HepG2 (cell line): Measurements from ENCODE around the gene RAPGEFL1. TPM values are rescaled to one million over a fixed set of nuclear protein-coding genes. Genes with fewer than 3 reads are reported as not detected.
A peak's percentile ranks its signal among the peaks of the same experiment; 100 is the strongest.

Source experiments
- MBD4 ChIP-seq: IDR thresholded peaks from 2 replicates; pipeline ENCODE4 v1.6.1; 2012; ENCODE audit warnings: low read length, inconsistent platforms, borderline replicate concordance
- MTA3 ChIP-seq: sonication (generic); formaldehyde crosslinking; IDR thresholded peaks from 2 replicates; pipeline ENCODE4 v1.4.0; 2020; ENCODE audit warnings: missing genetic modification reagents
- MXD4 ChIP-seq: IDR thresholded peaks from 2 replicates; pipeline ENCODE4 v1.6.1; 2016; ENCODE audit warnings: mild to moderate bottlenecking, missing biosample characterization, missing genetic modification reagents
- NFYB ChIP-seq: sonication (generic); formaldehyde crosslinking; IDR thresholded peaks from 2 replicates; pipeline ENCODE4 v1.4.0; 2020; ENCODE audit warnings: missing genetic modification reagents
- NRL ChIP-seq: sonication (generic); formaldehyde crosslinking; IDR thresholded peaks from 2 replicates; pipeline ENCODE4 v1.5.0; 2020; ENCODE audit warnings: missing genetic modification reagents, mild to moderate bottlenecking, moderate library complexity, borderline replicate concordance
- PHF21A ChIP-seq: sonication (generic); formaldehyde crosslinking; IDR thresholded peaks from 2 replicates; pipeline ENCODE4 v1.5.0; 2020; ENCODE audit warnings: mild to moderate bottlenecking, missing genetic modification reagents
- REL ChIP-seq: sonication (generic); formaldehyde crosslinking; conservative IDR thresholded peaks from 2 replicates; pipeline ENCODE4 v1.8.0; 2022; ENCODE audit warnings: mild to moderate bottlenecking, missing genetic modification reagents, moderate library complexity
- REXO4 ChIP-seq: sonication (generic); formaldehyde crosslinking; IDR thresholded peaks from 2 replicates; pipeline ENCODE4 v1.8.0; 2022; ENCODE audit warnings: missing genetic modification reagents, mild to moderate bottlenecking, borderline replicate concordance
- RORA ChIP-seq: sonication (generic); formaldehyde crosslinking; IDR thresholded peaks from 2 replicates; pipeline ENCODE4 v1.5.0; 2020; ENCODE audit warnings: mild to moderate bottlenecking, missing genetic modification reagents, moderate library complexity
- SKI ChIP-seq: fragments of 450-650 bp; IDR thresholded peaks from one replicate; pipeline ENCODE4 v1.6.1; 2018; ENCODE audit warnings: mild to moderate bottlenecking; ENCODE audit not compliant: partially characterized antibody
- SOX5 ChIP-seq: IDR thresholded peaks from 2 replicates; pipeline ENCODE4 v1.6.1; 2016; ENCODE audit warnings: borderline replicate concordance
- STAG1 ChIP-seq: sonication (generic); formaldehyde crosslinking; IDR thresholded peaks from 2 replicates; pipeline ENCODE4 v1.4.0; 2020; ENCODE audit warnings: missing genetic modification reagents
- TBP ChIP-seq: sonication (generic); formaldehyde crosslinking; IDR thresholded peaks from 2 replicates; pipeline ENCODE4 v1.5.0; 2020; ENCODE audit warnings: missing genetic modification reagents
- TFE3 ChIP-seq: IDR thresholded peaks from 2 replicates; pipeline ENCODE4 v1.6.1; 2016
- ZNF543 ChIP-seq: sonication (generic); formaldehyde crosslinking; IDR thresholded peaks from 2 replicates; pipeline ENCODE4 v1.4.0; 2020; ENCODE audit warnings: mild to moderate bottlenecking, missing genetic modification reagents
- ZNF678 ChIP-seq: sonication (generic); formaldehyde crosslinking; IDR thresholded peaks from 2 replicates; pipeline ENCODE4 v1.4.0; 2020; ENCODE audit warnings: mild to moderate bottlenecking, missing genetic modification reagents
- ZNF691 ChIP-seq: sonication (generic); formaldehyde crosslinking; IDR thresholded peaks from 2 replicates; pipeline ENCODE4 v1.4.0; 2020; ENCODE audit warnings: missing genetic modification reagents, low read depth, mild to moderate bottlenecking, borderline replicate concordance
- polyA plus RNA-seq, 8 experiments: library from polyadenylated mRNA; depleted of rRNA in 3 of 8; stranded (reverse) in 7 of 8; unstranded in 1 of 8; fragments of >200 nt; fragmentation: Illumina TruSeq in 4 of 8; extraction: Trizol in 4 of 8; gene quantifications; 2 replicates each; pipeline versions ENCODE4 v1.2.1 to v1.2.3, GENCODE V29; 2011 to 2016; ENCODE audit warnings: low read depth in 4 of 8, missing spikeins in 1 of 8, mixed read lengths in 1 of 8; ENCODE audit not compliant: insufficient read depth in 1 of 8
- total RNA-seq, 5 experiments: library from RNA; depleted of rRNA; stranded (reverse); fragments of >200 nt; fragmentation: Illumina TruSeq; extraction: Trizol; gene quantifications; 2 replicates each; pipeline ENCODE4 v1.2.3, GENCODE V29; 2016; ENCODE audit warnings: low read depth in 1 of 5
- TF ChIP-seq, protein P1 (sequence below), 2 experiments: sonication (generic) in 1 of 2; formaldehyde crosslinking in 1 of 2; IDR thresholded peaks; 2 replicates each; pipeline versions ENCODE4 v1.6.1 to v1.9.0; 2014 to 2022; ENCODE audit warnings: antibody characterized with exemption in 1 of 2, borderline replicate concordance in 1 of 2, inconsistent platforms in 1 of 2, low read depth in 1 of 2, missing genetic modification reagents in 1 of 2
- TF ChIP-seq, protein P2 (sequence below): sonication (generic); formaldehyde crosslinking; IDR thresholded peaks from 2 replicates; pipeline ENCODE4 v1.4.0; 2020; ENCODE audit warnings: missing genetic modification reagents
- TF ChIP-seq, protein P3 (sequence below): sonication (generic); formaldehyde crosslinking; IDR thresholded peaks from 2 replicates; pipeline ENCODE4 v1.5.0; 2020; ENCODE audit warnings: missing genetic modification reagents

Gene RAPGEFL1
- total and polyA plus RNA-seq, 2 of the 13 experiments (the other 11 are each of a cell fraction or from before 2014, with no cell fraction given), result 4.5 to 7.8 TPM

GRCh38 chr17:40173091-40173777 is 4.0 kb upstream of the RAPGEFL1 start (continued):
- TF ChIP-seq TFE3 (CRISPR knock-in tag) (peak; percentile 86; the same call in 1 of the 2 replicates), STAG1 (no peak), ZNF543 (no peak), MXD4 (CRISPR knock-in tag) (no peak), SOX5 (peak; percentile 83), SKI (no peak), ZNF678 (CRISPR knock-in tag) (no peak), ZNF691 (no peak), NRL (CRISPR knock-in tag) (no peak), MTA3 (CRISPR knock-in tag) (no peak), PHF21A (CRISPR knock-in tag) (peak; percentile 78), MBD4 (no peak), RORA (CRISPR knock-in tag) (no peak), TBP (CRISPR knock-in tag) (0 out of 2 replicates have a peak, but pooled peaks have one; percentile 56), NFYB (CRISPR knock-in tag) (no peak), REXO4 (no peak), REL (CRISPR knock-in tag) (no peak)
- TF ChIP-seq, protein P1, sequence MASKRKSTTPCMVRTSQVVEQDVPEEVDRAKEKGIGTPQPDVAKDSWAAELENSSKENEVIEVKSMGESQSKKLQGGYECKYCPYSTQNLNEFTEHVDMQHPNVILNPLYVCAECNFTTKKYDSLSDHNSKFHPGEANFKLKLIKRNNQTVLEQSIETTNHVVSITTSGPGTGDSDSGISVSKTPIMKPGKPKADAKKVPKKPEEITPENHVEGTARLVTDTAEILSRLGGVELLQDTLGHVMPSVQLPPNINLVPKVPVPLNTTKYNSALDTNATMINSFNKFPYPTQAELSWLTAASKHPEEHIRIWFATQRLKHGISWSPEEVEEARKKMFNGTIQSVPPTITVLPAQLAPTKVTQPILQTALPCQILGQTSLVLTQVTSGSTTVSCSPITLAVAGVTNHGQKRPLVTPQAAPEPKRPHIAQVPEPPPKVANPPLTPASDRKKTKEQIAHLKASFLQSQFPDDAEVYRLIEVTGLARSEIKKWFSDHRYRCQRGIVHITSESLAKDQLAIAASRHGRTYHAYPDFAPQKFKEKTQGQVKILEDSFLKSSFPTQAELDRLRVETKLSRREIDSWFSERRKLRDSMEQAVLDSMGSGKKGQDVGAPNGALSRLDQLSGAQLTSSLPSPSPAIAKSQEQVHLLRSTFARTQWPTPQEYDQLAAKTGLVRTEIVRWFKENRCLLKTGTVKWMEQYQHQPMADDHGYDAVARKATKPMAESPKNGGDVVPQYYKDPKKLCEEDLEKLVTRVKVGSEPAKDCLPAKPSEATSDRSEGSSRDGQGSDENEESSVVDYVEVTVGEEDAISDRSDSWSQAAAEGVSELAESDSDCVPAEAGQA (IDR thresholded peaks at IDR 0.05; ENCODE audit: low read depth), result no peak
- TF ChIP-seq, protein P1 (CRISPR knock-in tag; IDR thresholded peaks at IDR 0.05; ENCODE audit: borderline replicate concordance), result no peak
- TF ChIP-seq, protein P2, sequence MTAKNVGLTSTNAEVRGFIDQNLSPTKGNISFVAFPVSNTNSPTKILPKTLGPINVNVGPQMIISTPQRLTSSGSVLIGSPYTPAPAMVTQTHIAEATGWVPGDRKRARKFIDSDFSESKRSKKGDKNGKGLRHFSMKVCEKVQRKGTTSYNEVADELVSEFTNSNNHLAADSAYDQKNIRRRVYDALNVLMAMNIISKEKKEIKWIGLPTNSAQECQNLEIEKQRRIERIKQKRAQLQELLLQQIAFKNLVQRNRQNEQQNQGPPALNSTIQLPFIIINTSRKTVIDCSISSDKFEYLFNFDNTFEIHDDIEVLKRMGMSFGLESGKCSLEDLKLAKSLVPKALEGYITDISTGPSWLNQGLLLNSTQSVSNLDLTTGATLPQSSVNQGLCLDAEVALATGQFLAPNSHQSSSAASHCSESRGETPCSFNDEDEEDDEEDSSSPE, result no peak
- TF ChIP-seq, protein P3, sequence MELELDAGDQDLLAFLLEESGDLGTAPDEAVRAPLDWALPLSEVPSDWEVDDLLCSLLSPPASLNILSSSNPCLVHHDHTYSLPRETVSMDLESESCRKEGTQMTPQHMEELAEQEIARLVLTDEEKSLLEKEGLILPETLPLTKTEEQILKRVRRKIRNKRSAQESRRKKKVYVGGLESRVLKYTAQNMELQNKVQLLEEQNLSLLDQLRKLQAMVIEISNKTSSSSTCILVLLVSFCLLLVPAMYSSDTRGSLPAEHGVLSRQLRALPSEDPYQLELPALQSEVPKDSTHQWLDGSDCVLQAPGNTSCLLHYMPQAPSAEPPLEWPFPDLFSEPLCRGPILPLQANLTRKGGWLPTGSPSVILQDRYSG (CRISPR knock-in tag), result no peak
